Epidermal melanocyte (primary cell): ENCODE data around the gene TARDBP.
A peak's percentile ranks its signal among the peaks of the same experiment; 100 is the strongest.
"Not testable (repeated sequence)": the region's sequence is repeated elsewhere in the genome, so short reads cannot be mapped to it uniquely, and the experiment has no call there.

Source experiments
- DNase-seq: peaks from one replicate; pipeline ENCODE4 v3.0.0; 2011; ENCODE audit warnings: low spot score; ENCODE audit not compliant: insufficient read length

Gene TARDBP

DNA sequence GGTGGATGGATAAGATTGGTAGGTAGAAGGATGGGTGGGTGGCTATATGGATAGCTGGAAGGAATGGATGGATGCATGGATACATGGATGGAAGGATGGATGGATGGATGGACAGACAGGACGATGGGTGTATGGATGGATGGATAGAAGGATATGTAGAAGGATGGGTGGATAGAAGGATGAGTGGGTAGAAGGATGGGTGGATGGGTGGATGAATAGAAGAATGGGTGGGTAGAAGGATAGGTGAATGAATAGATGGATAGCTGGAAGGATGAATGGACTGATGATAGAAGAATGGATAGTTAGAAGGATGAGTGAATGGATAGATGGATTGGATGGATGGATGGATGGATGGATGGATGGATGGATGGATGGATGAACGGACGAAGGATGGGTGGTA lies 29.6 kb downstream of the TARDBP start:
- DNase-seq = no peak

DNA sequence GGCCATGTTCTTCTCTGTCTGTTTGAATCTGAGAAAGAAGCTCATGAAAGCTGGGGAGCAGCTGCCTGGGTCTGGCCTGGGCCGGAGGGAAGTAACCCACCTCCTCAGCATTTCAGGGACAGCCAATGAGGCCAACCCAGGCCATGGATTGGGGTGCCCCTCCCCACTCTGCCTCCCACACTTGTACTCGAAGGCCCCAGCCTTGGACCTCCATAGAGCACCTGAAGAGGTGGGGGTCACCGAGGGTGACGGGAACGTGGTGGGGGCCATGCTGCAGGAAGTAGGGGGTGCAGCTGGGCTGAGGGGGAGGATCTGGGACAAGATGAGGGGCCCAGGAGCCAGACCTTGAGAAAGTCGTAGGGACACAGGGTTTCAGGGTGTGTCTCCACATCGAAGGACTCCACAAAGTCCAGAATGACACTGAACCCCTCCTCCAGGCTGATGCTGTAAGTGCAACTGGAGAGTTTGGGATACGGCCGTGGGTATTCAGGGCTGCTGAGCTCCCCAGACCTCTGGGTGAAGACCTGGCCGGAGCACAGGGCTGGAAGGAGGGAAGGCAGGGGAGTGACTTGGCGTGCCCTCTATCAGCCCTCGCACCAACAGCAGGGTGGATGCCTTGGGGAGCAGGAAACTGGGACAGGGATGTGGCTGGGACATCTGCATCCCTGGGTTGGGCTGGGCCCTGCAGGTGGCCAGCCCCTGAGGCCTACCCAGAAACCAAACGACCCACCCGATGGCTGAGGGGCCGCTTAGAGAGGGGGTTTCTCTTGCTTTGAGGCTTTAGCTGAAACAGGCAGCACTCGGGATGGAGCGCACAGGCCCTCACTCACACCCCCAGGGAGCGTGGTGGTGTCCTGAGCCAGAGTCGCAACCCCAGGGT lies 30.8 kb downstream of the TARDBP start:
- peak; percentile 5 for DNase-seq

DNA sequence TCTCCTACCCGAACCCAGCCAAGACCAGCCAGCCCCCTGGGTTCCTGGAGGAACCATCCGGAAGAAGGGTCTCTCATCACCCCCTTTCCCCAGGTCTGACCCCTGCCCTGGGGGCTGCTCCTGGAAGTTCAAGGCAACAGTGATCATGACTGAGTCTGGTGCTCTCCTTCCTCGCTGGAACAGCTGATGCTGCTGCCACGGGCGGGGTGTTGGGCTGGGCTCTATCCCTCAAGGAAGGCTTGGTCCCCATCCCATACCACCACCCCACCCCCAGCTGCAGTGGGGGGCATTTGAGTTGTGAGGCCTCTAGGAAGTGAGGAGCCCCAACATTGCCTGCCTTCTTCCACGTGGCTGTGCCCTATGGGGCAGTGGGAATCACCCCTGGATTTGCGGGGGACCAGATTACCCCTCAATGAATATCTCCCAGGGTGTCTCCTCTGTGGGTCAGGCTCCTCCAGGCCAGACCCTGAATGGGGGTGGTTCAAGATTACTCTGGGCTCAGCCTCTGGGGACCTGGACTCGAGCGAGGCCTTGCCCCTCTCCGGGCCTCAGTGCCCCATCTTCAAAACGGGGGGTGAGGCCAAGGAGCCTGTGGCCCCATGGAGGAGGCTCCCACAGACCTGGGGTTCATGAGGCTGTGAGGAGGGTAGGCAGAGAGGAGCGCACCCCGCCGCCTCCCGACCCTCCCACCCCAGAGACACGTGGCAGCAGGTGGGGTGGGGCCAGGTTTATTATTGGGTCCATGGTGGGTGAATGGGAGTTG lies 31.8 kb downstream of the TARDBP start:
- peak; percentile 4 for DNase-seq

DNA sequence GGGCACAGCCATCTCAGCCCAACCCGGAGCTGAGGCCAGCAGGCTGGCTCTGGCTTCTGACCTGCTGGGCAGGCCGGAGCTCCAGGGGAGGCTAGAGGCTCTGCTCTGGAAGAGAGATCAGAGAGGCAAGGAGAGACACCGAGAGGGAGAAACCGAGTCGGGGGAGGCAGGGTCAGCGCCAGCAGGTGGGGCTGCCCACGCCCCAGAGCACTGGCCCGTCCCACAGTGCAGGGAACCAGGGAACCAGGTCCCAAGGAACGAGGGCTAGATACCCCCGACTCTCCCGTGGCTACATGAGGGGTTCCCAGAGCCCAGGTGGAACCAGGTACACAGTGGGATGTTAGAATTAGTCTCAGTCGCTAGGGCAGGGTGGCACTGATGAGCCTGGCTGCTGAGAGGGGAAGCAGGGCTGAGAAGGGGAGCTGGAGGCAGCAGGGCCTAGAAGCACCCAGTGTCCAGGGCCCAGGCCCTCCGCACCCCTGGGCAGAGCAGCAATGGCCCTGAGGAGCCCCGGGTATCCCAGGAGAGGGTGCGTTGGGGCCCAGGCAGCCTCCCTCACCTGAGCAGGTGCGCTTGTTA lies 32.5 kb downstream of the TARDBP start:
- DNase-seq = peak; percentile 3

DNA sequence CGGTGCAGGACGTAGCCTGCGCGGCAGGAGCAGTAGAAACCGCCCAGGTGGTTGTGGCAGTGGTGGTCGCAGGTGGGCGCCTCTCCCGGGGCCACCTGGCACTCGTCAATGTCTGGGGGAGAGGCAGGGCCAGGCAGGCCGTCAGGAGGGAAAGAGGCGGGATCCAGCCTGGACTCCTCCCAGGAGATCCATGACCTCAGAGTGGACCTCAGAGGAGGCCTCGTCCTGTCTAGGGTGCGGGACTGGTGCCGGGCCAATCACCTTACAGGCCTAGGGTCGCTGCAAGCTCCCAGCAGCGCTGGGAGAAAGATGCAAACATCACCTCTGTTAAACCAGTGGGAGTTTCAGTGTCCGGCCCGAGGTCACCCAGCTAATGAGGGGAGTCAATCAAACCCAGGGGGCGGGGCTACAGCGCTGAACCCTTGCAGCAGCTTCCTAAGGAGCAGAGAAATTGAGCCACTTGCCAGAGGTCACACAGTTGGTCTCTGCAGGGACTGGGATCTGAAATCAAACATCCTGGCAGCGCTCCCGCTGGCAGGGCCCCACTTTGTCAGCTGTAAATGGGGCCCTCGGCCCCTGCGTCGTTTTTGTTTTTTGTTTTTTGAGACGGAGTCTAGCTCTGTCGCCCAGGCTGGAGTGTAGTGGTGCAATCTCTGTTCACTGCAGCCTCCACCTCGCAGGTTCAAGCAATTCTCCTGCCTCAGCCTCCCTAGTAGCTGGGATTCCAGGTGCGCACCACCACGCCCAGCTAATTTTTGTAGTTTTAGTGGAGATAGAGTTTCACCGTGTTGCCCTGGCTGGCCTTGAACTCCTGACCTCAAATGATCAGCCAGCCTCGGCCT lies 33.2 kb downstream of the TARDBP start:
- DNase-seq = peak; percentile 15

DNA sequence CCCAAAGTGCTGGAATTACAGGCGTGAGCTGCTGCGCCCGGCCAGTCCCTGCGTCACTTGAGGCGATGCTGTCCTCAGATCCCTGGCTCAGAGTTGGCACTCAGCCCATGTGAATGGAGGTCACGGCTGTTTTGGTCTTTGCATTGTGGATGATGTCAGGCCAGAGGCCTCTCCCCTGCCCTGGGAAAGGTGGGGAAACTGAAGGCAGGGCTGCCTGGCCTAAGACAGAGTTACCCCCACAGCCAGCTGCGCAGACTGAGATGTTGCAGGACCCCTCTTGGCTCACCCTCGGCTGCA lies 33.8 kb downstream of the TARDBP start:
- no peak for DNase-seq

DNA sequence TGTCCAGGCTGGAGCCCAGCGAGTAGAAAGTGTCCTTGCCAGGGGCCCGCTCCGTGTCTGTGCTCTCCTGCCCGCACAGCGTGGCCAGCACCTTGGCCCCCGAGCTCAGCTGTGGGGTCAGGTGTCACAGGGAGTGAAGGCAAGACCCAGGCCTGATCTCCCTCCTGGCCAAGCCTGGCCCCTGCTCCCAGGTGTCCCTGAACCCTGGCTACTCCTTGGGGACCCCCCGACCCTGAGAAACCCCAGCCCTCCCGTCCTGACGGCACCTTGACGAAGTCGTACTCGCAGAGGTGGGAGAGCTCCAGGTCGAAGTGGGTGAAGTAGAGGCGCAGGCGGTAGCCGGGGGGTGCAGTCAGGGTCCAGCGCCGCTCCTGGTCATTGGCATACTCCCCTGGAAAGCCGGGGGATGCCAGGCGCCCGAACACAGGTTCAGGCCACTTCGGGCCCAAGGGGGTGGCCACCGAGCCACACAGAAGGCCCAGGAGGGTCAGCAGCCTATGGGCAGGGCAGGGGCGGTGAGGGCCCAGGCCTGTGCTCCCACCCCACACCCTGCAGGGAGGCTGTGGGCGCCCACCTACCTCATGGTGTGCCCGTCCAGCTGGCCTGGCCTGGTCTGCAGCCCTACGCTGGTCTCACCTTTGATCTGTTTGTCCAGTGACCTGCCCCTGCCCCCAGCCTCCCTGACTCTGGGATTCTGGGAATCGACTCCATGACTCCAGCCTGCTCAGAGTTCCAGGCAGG lies 34.3 kb downstream of the TARDBP start, which contains the start of gene MASP2:
MASP2 (minus strand) TSS at position 615 of the 741 bp plus-strand sequence; CDS start at position 583, 32 bp downstream.
- no peak for DNase-seq

DNA sequence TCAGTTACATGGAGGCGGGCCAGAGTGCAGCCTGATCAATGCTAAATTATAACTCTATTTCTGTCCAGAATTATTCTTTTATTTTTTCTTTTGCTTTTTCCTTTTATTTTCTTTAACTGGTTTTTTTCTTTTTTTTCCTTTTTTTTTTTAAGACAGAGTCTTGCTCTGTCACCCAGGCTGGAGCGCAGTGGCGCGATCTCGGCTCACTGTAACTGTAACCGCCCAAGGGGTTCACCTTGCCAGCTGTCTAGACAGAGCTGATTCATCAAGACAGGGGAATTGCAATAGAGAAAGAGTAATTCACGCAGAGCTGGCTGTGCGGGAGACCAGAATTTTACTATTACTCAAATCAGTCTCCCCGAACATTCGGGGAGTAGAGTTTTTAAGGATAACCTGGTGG lies 38.7 kb downstream of the TARDBP start:
- DNase-seq = not testable (repeated sequence)

DNA sequence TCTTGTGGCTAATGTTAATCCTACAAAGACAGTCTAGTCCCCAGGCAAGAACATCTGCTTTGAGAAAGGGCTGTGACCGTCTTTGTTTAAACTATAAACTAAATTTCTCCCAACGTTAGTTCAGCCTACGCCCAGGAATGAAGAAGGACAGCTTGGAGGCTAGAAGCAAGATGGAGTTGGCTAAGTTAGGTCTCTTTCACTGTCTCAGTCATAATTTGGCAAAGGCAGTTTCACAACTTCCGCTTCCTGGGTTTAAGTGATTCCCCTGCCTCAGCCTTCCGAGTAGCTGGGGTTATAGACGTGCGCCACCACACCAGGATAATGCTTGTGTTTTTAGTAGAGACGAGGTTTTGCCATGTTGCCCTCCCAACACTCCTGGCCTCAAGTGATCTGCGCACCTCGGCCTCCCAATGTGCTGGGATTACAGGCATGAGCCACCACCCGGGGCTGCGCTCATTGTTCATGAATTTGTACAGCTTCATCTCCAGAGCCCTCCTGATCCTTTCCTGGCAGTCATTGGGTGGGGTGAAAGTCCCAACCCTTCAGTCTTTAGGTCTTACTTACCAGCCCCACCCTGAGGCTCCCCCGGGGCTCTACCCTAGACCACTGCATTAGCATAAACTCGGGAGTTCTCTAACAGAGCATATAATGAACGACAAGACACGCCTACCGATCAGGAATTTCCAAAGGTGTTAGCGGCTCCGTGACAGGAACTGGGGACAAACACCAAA lies 39.5 kb downstream of the TARDBP start:
- DNase-seq = no peak

DNA sequence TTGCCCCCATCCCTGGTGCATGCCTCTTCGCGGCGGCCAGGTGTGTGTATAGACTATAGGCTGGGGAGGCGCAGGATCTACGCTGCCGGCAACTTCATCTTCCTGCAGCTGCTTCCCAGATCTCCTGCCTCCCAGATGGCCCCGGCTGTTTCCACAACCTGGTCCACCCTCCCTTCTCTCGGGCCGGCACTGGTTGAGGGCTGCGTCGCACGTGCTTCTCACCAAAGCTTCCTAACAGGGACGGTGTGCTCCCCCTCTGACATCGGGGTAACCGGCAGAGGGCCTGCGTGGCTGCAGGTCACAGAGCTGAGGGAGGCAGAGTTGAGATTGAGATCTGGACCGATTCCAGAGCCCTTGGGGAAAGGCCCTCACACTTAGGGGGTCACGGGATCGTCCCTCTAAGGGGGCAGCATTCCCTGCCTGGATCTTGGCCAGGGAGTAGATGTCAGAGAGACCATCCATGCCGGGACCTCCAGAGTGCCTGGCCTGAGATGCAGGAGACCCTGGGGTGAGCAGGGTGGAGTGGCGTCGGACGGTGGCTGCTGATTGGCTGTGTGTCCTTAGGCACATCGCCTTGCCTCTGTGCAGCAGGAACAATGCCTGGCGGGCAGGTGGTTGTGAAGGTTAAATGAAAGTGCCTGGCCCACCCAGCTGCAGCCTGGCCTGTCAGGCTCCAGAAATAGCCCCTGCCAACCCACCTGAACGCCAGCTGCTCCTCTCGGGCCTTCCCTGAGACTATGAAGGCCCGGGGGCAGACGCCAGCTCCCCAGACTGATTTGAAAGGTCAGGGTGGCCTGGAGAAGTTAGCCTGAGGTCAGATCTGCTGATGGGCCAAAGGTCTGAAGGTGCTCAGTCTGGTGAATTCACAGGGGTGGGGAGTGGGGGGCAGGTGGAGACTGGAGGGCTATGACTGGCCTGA lies 40.6 kb downstream of the TARDBP start:
- no peak for DNase-seq

DNA sequence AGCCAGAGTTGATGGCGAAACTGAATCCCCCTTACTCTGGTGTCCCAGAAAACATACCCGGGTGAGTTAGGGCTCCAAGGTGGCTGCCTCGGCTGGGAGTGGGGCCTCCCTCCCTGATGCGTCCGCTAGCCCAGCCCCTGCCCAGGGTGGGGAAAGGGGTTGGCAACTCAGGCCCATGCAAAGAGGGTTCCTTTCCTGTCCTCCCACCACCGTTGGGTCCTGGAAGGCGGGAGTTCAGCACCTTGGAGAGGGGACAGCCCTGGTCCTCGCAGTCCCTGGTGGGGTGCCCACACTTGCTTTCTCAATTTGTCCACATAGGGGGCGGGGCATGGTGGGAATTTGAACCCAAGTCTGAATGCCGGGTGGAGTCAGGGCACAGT lies 41.3 kb downstream of the TARDBP start:
- DNase-seq = no peak

DNA sequence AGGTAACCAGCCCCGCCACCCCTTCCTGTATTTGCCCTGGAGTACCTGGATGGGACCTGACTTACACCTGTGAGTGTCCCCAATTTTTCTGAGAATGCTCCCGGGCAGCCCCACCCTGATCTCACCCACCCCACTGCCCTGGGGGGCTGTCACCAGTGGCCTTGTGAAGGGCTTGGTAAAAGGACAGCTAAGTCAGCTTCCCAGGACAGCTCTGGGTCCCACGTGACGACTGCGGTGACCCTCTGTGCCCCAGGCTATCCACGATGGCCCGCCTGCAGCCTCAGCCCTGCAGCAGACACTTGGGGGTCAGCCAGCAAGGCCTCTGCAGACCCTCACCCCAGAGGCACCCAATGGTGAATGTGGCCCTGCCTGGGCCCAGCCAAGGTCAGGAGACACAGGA lies 41.7 kb downstream of the TARDBP start:
- DNase-seq = no peak

DNA sequence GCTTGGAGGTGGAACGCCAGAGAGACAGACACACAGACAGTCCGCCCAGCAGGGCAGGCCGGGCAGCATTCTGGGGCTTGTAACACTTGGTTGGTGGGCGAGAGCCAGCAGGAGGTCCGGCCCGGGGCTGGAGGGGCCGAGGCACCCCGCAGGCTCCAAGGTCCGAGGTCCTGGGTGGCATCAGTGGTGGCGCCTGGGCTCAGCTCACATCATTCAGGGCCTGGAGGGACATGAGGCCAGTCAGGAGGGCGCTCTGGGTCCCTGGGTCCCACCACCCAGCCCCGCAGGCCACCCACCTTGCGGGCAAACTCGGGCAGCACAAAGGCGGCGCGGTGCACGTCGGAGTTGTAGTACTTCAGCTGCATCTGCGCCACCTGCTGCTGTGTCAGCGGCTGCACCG lies 42.2 kb downstream of the TARDBP start:
- no peak for DNase-seq

DNA sequence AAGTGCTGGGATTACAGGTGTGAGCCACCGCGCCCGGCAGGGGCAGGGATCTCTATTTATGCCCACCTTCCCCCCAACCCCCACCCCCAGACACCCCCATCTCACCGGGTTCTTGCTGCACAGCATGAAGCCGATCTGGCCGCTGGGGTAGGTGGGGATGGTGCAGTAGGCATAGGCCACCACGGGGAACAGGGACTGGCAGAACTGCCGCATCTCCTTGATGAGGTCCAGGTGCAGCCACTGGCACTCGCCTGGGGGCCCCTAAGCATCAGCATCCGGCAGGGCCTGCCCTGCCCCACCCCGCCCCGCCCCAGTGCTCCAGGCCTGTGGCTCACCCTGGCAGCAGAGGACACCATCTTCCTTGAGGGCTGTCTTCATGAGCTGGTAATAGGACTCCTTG lies 43.2 kb downstream of the TARDBP start:
- no peak for DNase-seq

DNA sequence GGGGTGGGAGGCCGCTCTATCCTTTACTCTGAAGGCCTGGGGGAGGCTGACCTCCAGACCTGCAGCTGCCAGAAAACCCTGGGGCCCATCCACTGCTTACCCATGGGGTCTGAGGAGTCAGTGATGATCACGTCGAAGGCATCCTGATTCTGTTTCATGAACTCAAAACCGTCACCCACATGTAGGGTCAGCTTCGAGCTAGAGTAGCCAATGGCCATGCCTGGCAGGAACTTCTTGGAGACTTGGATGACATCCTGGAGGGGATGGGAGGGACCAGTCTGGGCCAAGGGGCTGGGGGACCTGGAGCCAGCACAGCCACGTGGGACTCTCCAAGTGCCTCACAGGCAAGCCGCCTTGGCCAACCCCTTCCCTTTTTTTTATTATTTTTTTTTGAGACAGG lies 44.0 kb downstream of the TARDBP start:
- DNase-seq = no peak

DNA sequence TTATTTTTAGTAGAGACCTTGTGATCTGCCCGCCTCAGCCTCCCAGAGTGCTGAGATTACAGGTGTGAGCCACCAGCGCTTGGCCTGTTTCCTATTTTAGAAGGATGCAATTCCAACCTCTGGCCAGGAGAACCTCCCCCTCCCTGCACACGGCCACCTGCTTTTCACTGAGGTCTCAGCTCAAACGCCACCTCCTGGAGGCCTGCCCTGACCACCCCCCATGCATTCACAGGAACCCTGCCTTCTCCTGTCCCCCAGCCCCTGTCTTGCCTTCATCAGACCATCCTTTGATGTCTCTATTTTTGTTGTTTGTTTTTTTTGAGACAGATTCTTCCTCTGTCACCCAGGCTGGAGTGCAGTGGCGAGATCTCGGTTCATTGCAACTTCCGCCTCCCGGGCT lies 45.0 kb downstream of the TARDBP start:
- DNase-seq = no peak

DNA sequence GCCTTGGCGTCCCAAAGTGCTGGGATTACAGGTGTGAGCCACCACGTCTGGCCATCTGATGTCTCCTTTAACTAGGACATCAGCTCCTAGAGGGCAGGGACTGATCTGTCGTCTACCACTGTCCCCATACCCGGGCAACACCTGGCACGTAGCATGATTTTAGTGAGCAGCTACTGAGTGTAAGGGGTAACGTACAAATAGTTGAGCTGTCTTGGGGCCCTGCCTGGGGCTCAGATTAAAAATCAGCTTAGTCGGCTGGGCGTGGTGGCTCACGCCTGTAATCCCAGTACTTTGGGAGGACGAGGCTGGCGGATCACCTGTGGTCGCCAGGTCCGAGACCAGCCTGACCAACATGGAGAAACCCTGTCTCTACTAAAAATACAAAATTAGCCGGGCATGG lies 45.6 kb downstream of the TARDBP start:
- DNase-seq = no peak

DNA sequence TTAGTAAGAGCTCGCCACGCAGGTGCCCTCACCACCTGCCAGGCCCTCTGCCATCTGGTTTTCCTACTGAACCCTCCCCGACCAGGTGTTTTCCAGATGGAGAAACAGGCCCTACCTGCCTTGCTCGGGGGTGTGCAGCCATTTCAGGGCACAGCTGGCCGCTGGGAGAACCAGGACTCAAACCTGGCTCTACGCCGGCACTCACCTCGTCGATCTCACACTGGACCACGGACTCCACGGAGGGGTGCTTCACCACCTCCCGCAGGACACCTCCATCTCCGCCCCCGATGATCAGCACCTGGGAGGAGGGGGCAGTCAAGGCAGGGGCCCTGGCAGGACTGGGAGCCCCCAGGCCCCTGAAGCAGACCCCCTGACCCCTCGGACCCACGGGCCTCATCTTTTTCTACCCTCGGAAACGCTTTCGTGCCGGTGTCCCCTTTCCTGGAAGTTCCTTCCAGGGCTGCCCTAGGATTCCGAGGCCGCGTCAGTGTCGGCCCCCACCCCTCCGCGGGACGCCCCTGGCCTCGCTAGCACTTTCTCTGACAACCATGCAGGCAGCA lies 46.2 kb downstream of the TARDBP start:
- DNase-seq = no peak
